ENCODE measurements around the gene SVOP. TPM values are rescaled to one million over a fixed set of nuclear protein-coding genes. Genes with fewer than 3 reads are reported as not detected.

SVOP gene
- total RNA-seq, 2 experiments from 2014 or later, result not detected

DNA sequence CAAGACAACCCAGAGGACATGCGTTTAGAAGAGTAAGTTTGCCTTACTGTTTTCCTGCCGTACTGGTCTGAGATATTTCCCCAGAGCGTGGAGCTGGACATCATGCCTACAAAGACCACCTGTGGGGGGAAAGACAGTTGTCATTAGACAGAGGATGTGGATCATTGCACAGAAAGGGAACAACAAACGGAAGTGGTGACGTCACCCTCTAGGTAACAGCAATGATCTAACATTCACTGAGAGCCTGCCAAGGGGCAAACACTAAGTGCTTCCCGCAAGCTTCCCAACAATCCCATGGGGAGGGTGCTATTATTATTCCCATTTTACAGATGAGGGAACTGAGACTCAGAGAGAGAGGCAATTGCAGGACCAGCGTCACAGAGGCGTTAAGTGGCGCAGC is 48.5 kb downstream of the SVOP start:
- Histone ChIP-seq H3K4me1 (ENCODE audit: insufficient read depth, low read length, poor library complexity, severe bottlenecking) (peaks cover 20% of the 10 kb centered on the region), H3K4me3 (ENCODE audit: low read depth, low read length, poor library complexity, severe bottlenecking) (no peak overlapping the region), H3K79me2 (ENCODE audit: insufficient read depth, low read depth, low read length) (no peaks in the 10 kb centered on the region), H3K9me2 (ENCODE audit: insufficient read depth, low read length) (no peaks in the 10 kb centered on the region), H2AFZ (ENCODE audit: low read length) (peak overlapping the region; percentile 20), H4K20me1 (ENCODE audit: insufficient read depth, low read length) (no peaks in the 10 kb centered on the region), H3K9me3 (ENCODE audit: low read length) (no peaks in the 10 kb centered on the region), H3K4me2 (ENCODE audit: low read length) (peak overlapping the region; percentile 17; the same call in 1 of the 2 replicates), H3K36me3 (ENCODE audit: insufficient read depth, low read length) (no peaks in the 10 kb centered on the region), H3K27ac (ENCODE audit: low read depth, low read length, poor library complexity, severe bottlenecking) (no peak overlapping the region)
- DNase-seq (ENCODE audit: low spot score), result peak; percentile 24
- no TSS peak for BruUV-seq (replicated peaks)
- TF ChIP-seq EZH2phosphoT487 (IDR thresholded peaks at IDR 0.05; ENCODE audit: borderline replicate concordance, low read depth, low read length) (no peak), CTCF (conservative IDR thresholded peaks at IDR 0.05; ENCODE audit: low read length) (no peak)
- intact Hi-C loops (cut with micrococcal nuclease; ENCODE audit: unreplicated experiment), result no loop called here
- ChIA-PET POLR2A (interaction anchor here (0.8 to 1.0 kb wide), 2 partner anchors 22 to 85 kb away, joined by 3 to 4 read pairs; no protein-coding TSS in a partner anchor), CTCF (ENCODE audit: unreplicated experiment) (no interaction called here)

GRCh38 chr12:108969622-108970021 is 51.2 kb downstream of the SVOP start:
- POLR2A ChIA-PET, result no interaction called here
- peaks cover 17% of the 10 kb centered on the region for H3K4me1 ChIP-seq (ENCODE audit: insufficient read depth, low read length, poor library complexity, severe bottlenecking)

More at GRCh38 chr12:108969622-108970021, 51.2 kb downstream of the SVOP start:
- H4K20me1 ChIP-seq (ENCODE audit: insufficient read depth, low read length), result no peaks in the 10 kb centered on the region
- H3K36me3 ChIP-seq (ENCODE audit: insufficient read depth, low read length), result no peaks in the 10 kb centered on the region
- no peak overlapping the region for H3K4me2 ChIP-seq (ENCODE audit: low read length)
- DNase-seq (ENCODE audit: low spot score), result no peak
- BruUV-seq (replicated peaks), result no TSS peak
- no peak overlapping the region for H3K27ac ChIP-seq (ENCODE audit: low read depth, low read length, poor library complexity, severe bottlenecking)
- CTCF ChIA-PET (ENCODE audit: unreplicated experiment), result no interaction called here
- H3K4me3 ChIP-seq (ENCODE audit: low read depth, low read length, poor library complexity, severe bottlenecking), result no peak overlapping the region
- no peak overlapping the region for H2AFZ ChIP-seq (ENCODE audit: low read length)
- TF ChIP-seq CTCF (conservative IDR thresholded peaks at IDR 0.05; ENCODE audit: low read length), result no peak
- no peak for TF ChIP-seq EZH2phosphoT487 (IDR thresholded peaks at IDR 0.05; ENCODE audit: borderline replicate concordance, low read depth, low read length)
- no peaks in the 10 kb centered on the region for H3K79me2 ChIP-seq (ENCODE audit: insufficient read depth, low read depth, low read length)
- H3K9me3 ChIP-seq (ENCODE audit: low read length), result no peaks in the 10 kb centered on the region
- intact Hi-C loops (cut with micrococcal nuclease; ENCODE audit: unreplicated experiment), result loop anchor here (5.0 kb wide), 1 partner anchor 123 kb away; the partner anchor contains the start of gene ALKBH2
- no peaks in the 10 kb centered on the region for H3K9me2 ChIP-seq (ENCODE audit: insufficient read depth, low read length)

Measured in OCI-LY7 (cell line).